H1 (cell line): ENCODE measurements around the gene PRKAB1. TPM values are rescaled to one million over a fixed set of nuclear protein-coding genes. Genes with fewer than 3 reads are reported as not detected.

Experiments
- ATF3 ChIP-seq: IDR thresholded peaks from 2 replicates; pipeline ENCODE4 v1.6.1; 2011; ENCODE audit warnings: low read depth, mild to moderate bottlenecking, low read length; ENCODE audit not compliant: insufficient read depth
- CBX8 ChIP-seq: fragments of 300-800, 300-1000 bp; sonication (generic); IDR thresholded peaks from 2 replicates; pipeline ENCODE4 v1.7.1; 2016; ENCODE audit warnings: low read depth, low read length, borderline replicate concordance
- CTBP2 ChIP-seq: IDR thresholded peaks from 2 replicates; pipeline ENCODE4 v1.7.0; 2011; ENCODE audit warnings: borderline replicate concordance, mild to moderate bottlenecking, moderate library complexity, mixed read lengths, low read length; ENCODE audit not compliant: insufficient read depth, insufficient read length
- RAD21 ChIP-seq, 2 experiments: IDR thresholded peaks in 1 of 2; conservative IDR thresholded peaks in 1 of 2; 2 replicates each; pipeline ENCODE4 v1.6.1; 2011; ENCODE audit warnings: low read depth in 2 of 2, low read length in 2 of 2, improper control_type of control experiment in 1 of 2, inconsistent platforms in 1 of 2, mild to moderate bottlenecking in 1 of 2, moderate library complexity in 1 of 2
- SIX5 ChIP-seq: IDR thresholded peaks from 2 replicates; pipeline ENCODE4 v1.6.1; 2011; ENCODE audit warnings: mild to moderate bottlenecking, low read depth, low read length
- SP1 ChIP-seq: IDR thresholded peaks from 2 replicates; pipeline ENCODE4 v1.6.1; 2011; ENCODE audit warnings: low read depth, low read length
- polyA plus RNA-seq, 7 experiments: library from polyadenylated mRNA; depleted of rRNA in 3 of 7; stranded (reverse) in 5 of 7; unstranded in 2 of 7; fragments of >200 nt in 5 of 7; fragments of 200-250 nt in 2 of 7; gene quantifications; 1 replicate in 5 of 7; 2 replicates in 1 of 7; 4 replicates in 1 of 7; pipeline versions ENCODE4 v1.2.1 to v1.2.3, GENCODE V29; 2011 to 2013; ENCODE audit warnings: missing spikeins in 2 of 7, mixed read lengths in 2 of 7
- total RNA-seq: library from RNA; stranded (reverse); fragmentation: NEBNext Ultra II Directional; extraction: Animal tissue kit (Norgen Biotek cat#: 25700); gene quantifications from 2 replicates; pipeline ENCODE4 v1.2.1, GENCODE V29; 2021
- TF ChIP-seq, protein P1 (sequence below): fragments of 300-600 bp; sonication (generic); IDR thresholded peaks from 2 replicates; pipeline ENCODE4 v1.7.1; 2012; ENCODE audit warnings: low read length, moderate library complexity, mild to moderate bottlenecking, inconsistent platforms; ENCODE audit not compliant: insufficient replicate concordance
- TF ChIP-seq, protein P2 (sequence below): IDR thresholded peaks from 2 replicates; pipeline ENCODE4 v1.6.1; 2011; ENCODE audit warnings: low read length, improper control_type of control experiment

The PRKAB1 gene
- total and polyA plus RNA-seq, 2 of the 8 experiments (the other 6 are each of a cell fraction or from before 2014, with no cell fraction given), result 24.0 to 32.1 TPM

- TF ChIP-seq ATF3 (no peak), CBX8 (no peak), SIX5 (no peak), CTBP2 (no peak), SP1 (no peak), RAD21 (IDR thresholded peaks at IDR 0.05 in 1 of 2, conservative IDR thresholded peaks at IDR 0.05 in 1 of 2; ENCODE audit: low read depth in 2 of 2, low read length in 2 of 2) (no peak)
- TF ChIP-seq, protein P1, sequence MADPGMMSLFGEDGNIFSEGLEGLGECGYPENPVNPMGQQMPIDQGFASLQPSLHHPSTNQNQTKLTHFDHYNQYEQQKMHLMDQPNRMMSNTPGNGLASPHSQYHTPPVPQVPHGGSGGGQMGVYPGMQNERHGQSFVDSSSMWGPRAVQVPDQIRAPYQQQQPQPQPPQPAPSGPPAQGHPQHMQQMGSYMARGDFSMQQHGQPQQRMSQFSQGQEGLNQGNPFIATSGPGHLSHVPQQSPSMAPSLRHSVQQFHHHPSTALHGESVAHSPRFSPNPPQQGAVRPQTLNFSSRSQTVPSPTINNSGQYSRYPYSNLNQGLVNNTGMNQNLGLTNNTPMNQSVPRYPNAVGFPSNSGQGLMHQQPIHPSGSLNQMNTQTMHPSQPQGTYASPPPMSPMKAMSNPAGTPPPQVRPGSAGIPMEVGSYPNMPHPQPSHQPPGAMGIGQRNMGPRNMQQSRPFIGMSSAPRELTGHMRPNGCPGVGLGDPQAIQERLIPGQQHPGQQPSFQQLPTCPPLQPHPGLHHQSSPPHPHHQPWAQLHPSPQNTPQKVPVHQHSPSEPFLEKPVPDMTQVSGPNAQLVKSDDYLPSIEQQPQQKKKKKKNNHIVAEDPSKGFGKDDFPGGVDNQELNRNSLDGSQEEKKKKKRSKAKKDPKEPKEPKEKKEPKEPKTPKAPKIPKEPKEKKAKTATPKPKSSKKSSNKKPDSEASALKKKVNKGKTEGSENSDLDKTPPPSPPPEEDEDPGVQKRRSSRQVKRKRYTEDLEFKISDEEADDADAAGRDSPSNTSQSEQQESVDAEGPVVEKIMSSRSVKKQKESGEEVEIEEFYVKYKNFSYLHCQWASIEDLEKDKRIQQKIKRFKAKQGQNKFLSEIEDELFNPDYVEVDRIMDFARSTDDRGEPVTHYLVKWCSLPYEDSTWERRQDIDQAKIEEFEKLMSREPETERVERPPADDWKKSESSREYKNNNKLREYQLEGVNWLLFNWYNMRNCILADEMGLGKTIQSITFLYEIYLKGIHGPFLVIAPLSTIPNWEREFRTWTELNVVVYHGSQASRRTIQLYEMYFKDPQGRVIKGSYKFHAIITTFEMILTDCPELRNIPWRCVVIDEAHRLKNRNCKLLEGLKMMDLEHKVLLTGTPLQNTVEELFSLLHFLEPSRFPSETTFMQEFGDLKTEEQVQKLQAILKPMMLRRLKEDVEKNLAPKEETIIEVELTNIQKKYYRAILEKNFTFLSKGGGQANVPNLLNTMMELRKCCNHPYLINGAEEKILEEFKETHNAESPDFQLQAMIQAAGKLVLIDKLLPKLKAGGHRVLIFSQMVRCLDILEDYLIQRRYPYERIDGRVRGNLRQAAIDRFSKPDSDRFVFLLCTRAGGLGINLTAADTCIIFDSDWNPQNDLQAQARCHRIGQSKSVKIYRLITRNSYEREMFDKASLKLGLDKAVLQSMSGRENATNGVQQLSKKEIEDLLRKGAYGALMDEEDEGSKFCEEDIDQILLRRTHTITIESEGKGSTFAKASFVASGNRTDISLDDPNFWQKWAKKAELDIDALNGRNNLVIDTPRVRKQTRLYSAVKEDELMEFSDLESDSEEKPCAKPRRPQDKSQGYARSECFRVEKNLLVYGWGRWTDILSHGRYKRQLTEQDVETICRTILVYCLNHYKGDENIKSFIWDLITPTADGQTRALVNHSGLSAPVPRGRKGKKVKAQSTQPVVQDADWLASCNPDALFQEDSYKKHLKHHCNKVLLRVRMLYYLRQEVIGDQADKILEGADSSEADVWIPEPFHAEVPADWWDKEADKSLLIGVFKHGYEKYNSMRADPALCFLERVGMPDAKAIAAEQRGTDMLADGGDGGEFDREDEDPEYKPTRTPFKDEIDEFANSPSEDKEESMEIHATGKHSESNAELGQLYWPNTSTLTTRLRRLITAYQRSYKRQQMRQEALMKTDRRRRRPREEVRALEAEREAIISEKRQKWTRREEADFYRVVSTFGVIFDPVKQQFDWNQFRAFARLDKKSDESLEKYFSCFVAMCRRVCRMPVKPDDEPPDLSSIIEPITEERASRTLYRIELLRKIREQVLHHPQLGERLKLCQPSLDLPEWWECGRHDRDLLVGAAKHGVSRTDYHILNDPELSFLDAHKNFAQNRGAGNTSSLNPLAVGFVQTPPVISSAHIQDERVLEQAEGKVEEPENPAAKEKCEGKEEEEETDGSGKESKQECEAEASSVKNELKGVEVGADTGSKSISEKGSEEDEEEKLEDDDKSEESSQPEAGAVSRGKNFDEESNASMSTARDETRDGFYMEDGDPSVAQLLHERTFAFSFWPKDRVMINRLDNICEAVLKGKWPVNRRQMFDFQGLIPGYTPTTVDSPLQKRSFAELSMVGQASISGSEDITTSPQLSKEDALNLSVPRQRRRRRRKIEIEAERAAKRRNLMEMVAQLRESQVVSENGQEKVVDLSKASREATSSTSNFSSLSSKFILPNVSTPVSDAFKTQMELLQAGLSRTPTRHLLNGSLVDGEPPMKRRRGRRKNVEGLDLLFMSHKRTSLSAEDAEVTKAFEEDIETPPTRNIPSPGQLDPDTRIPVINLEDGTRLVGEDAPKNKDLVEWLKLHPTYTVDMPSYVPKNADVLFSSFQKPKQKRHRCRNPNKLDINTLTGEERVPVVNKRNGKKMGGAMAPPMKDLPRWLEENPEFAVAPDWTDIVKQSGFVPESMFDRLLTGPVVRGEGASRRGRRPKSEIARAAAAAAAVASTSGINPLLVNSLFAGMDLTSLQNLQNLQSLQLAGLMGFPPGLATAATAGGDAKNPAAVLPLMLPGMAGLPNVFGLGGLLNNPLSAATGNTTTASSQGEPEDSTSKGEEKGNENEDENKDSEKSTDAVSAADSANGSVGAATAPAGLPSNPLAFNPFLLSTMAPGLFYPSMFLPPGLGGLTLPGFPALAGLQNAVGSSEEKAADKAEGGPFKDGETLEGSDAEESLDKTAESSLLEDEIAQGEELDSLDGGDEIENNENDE, result no peak
- TF ChIP-seq, protein P2, sequence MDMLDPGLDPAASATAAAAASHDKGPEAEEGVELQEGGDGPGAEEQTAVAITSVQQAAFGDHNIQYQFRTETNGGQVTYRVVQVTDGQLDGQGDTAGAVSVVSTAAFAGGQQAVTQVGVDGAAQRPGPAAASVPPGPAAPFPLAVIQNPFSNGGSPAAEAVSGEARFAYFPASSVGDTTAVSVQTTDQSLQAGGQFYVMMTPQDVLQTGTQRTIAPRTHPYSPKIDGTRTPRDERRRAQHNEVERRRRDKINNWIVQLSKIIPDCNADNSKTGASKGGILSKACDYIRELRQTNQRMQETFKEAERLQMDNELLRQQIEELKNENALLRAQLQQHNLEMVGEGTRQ, result no peak
Observed at GRCh38 chr12:119669744-119670472, 2.0 kb downstream of the PRKAB1 start (continued).
